Frontal cortex (tissue), 4 donors: ENCODE measurements around the gene CYP19A1. TPM values are rescaled to one million over a fixed set of nuclear protein-coding genes. Genes with fewer than 3 reads are reported as not detected.

Experiments used
- DNase-seq, 2 donors: peaks; one replicate each; pipeline ENCODE4 v3.0.0; 2012; ENCODE audit warnings: low spot score in 2 of 2
- FAIRE-seq: peaks from 2 replicates; lab custom pipeline; 2012; peaks lifted over from hg19 to GRCh38; lab: Jason Lieb, UNC
- small RNA-seq: library from RNA; depleted of rRNA; stranded (forward); fragments of <200 nt; gene quantifications from one replicate; pipeline ENCODE3, GENCODE V24; 2014
- total RNA-seq: library from RNA; depleted of rRNA; stranded (reverse); fragments of >200 nt; gene quantifications from one replicate; pipeline ENCODE4 v1.2.3, GENCODE V29; 2014
- donor health status: control.
- donor health status: control.
- donor health status: control.

Gene CYP19A1
- total RNA-seq, 1 donor from 2014 or later: 1.2 TPM

DNA sequence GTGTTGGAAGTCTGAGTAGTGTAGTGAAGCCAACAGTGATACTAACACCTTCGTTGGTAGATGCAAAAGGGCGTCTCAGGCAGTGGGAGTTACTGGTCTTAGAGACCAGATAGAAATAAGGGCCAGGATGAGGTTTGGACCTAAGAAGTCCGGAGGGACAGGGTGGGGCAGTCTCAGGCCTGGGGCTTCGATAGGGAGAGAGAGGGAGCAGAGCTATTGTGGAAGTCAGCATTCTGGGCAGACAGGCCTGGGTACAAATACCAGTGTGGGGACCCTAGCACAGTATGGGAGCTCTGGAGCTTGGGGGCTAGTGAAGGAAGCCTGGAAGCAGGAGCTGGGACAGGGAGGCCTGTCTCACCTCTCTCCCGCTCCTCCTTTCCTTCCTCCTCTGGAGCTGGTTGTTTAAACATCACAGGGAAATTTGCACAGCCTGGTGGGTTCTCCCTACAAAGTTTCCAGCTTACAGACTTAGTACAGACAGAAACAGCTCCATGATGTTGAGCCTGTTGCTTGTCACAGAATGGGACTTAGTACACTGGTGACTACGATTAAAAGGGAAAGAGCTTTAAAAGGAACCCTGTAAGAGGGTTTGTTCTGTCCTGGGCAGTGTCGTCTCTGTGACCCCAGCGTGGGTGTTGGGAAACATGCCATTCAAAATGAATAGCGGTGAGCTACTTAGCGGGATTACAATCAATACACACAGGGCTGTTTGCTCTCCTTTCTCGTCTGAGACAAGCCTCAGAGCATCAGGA lies 167.3 kb downstream of the CYP19A1 start:
- DNase-seq (no peak), FAIRE-seq (no peak)

DNA sequence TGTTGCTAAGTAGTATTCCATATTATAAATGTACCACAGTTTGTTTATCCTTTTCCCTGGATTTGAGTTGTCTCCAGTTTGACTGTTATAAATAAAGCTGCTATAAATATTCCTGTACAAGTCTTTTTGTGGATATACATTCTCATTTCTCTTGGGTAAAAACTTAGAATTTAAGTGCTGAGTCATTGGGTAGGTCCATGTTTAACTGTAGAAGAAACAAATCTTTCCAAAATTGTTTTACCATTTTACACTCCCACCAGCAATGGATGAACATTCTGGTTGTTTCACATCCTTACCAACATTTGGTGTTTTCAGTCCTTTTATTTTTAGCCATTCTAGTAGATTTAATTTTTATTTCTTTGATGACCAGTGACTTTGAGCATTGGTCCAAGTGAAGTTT lies 169.7 kb downstream of the CYP19A1 start:
- FAIRE-seq (no peak), DNase-seq (no peak)

DNA sequence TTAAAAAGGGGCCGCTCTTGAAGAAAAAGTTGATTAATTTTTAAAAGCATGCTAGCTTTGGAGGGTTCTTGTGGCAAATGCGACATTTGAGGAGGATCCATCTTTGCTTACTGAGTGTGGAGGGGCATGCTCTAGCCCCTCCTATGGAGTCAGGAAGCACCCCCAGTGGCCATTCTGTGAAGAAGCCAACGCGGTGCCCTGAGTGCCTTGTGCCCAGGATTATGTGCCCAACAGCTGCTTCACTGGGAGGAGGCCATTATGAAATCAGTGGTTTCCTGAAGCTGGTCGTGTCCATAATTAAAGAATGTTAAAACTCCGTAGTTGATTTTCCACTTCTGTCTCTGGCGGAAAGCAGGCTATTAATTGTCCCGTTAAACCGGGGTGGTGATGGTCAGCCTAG lies 174.6 kb downstream of the CYP19A1 start:
- FAIRE-seq (no peak), DNase-seq (no peak)

DNA sequence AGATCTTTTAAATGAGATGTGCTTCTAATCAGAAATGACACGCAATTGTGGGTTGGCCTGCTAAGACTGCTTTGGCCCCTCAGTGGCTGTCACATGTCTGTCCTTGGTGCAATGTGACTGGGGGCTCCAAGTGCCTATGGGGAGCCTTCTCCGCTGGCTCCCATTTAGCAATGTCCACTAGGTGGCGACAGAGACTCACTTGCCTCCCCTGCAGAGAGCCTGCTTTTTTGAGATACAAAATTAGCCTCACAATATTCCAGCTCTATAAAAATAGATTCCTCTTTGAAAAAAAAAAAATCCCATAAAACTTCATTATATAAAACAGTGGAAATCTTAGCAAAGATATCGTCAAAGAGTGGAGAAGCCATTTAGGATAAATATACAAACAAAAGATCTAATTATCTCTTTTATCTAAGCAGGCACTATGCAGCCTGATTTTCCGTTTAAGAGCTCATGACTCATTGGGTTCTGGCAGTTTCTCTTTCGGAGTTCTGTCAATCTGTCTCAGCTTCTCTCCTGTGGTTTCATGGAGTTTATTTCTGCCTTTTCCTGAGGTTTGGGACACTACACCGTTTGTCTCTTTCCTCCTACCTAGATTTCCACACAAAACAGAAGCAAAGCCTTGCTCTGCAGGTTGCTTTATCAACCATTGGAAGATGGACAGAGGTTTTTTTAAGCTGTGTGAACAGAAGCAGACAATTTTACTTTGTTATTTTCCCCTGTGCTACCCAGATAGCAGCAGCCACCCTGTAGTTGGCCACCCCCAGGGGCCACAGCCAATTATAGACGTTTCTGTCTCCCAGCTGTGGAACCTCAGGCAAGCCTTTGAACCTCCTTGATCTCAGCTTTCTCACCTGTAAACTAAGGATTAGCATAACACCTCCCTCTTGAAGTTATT lies 175.3 kb downstream of the CYP19A1 start:
- DNase-seq (peak; percentile 51 to 77), FAIRE-seq (peak; percentile 84)

DNA sequence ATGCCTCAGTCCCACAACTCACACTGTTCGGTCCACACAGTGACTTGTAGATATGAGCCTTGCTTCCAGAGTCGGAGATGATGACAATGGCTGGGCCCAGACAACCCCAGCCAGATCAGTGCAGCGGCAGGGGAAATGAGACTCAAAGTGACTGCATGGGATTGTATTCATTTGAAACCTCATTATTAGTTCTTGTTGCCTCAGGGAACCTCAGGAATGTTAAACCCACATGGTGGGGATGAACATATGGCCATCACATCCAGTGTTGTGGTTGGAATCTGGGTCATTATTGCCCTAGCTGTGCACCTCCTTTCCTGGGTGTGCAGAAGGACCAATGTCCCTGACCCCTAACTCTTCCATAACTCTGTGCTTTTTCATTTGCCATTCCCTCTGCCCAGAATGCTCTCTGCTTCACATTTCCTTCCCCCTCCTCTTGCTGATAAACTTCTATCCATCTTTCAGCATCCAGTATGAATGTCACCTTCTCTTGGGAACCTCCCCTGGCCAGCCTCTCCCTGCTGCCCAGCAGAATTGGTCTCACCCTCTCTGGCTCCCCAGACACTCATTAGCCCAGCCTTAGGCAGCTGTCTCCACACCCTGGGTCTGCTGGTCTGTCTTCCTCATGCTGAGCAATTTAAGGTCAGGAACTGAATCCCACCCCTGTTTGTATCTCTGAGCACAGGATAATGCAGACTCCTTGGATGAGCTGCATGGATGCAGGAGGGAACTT lies 176.7 kb downstream of the CYP19A1 start:
- no peak for DNase-seq
- no peak for FAIRE-seq

DNA sequence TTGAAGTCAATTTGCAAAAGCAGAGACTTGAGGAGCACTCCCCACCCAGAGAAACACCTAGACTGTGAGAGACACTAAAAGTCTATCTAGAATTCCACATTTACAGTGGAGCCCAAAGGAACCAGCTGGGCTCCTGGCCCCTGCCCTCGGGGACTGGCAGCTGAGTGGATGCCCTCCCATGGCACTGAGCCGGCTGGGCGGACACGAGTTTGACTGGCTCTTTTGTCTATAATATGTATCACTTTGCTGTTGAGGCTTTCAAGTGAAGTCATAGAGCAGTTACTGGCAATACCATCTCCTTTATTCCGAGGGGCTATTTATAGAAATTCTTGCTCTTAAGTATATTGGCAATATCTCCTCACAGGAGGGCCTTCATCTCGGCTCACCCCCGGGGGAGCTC lies 177.9 kb downstream of the CYP19A1 start:
- DNase-seq: peak; percentile 27 to 39
- FAIRE-seq: no peak

Small RNA genes lying within 50 kb of the gene (small RNA-seq; reads per million reads assigned to genes)
- gene AC020891.4: not detected
- gene MIR4713: not detected
- not detected for gene MIR7973-1

Other genes with a start within 250 kb of the CYP19A1 start
- 2.9 TPM for gene TNFAIP8L3, start 243.7 kb downstream of the CYP19A1 start, total RNA-seq
- 2.0 TPM for gene GLDN, start 3.1 kb upstream of the CYP19A1 start, total RNA-seq